GM06990 (cell line): ENCODE data around the gene PDZD2.
"Not testable (repeated sequence)": the region's sequence is repeated elsewhere in the genome, so short reads cannot be mapped to it uniquely, and the experiment has no call there.

ENCODE experiments used
- DNase-seq: peaks from one replicate; pipeline ENCODE4 v3.0.0-alpha.2; 2011; ENCODE audit not compliant: insufficient read length; ENCODE audit errors: extremely low read depth
- H3K27me3 ChIP-seq: replicated peaks from 2 replicates; pipeline ENCODE4 v1.6.0; 2011; ENCODE audit warnings: low read length; ENCODE audit not compliant: control insufficient read depth, insufficient read depth
- H3K36me3 ChIP-seq: 2 replicates; pipeline ENCODE4 v1.5.1; 2011; ENCODE audit warnings: low read length; ENCODE audit not compliant: control insufficient read depth, insufficient read depth
- H3K4me3 ChIP-seq: replicated peaks from 2 replicates; pipeline ENCODE4 v1.5.1; 2011; ENCODE audit warnings: low read depth, mild to moderate bottlenecking, control low read depth, low read length
- TF ChIP-seq, protein P1 (sequence below): IDR thresholded peaks from 2 replicates; pipeline ENCODE4 v1.5.1; 2011; ENCODE audit warnings: low read length, control low read depth, mild to moderate bottlenecking, inconsistent platforms; ENCODE audit not compliant: insufficient read depth, poor library complexity, severe bottlenecking

The PDZD2 gene

DNA sequence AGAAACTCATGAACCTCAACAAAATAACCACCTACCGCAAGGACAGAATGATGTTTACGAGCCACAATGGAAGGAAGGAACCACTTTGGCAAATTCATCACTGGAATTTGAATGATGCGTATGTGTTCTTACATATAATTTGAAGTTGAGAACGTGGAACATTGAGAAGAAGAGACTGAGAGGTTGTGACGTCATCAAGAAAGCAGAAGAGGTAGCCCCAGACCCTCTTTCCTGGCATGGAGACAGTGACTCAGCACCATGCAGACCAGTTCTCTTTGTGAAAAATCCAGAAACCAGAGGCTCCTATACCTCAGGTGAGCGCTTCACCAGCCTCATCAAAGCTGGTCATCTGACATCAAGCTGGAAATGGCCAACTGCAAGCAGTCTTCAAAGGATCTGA, 124.5 kb downstream of the PDZD2 start:
- no peak overlapping the region for H3K4me3 ChIP-seq
- no peak for DNase-seq
- TF ChIP-seq, protein P1, sequence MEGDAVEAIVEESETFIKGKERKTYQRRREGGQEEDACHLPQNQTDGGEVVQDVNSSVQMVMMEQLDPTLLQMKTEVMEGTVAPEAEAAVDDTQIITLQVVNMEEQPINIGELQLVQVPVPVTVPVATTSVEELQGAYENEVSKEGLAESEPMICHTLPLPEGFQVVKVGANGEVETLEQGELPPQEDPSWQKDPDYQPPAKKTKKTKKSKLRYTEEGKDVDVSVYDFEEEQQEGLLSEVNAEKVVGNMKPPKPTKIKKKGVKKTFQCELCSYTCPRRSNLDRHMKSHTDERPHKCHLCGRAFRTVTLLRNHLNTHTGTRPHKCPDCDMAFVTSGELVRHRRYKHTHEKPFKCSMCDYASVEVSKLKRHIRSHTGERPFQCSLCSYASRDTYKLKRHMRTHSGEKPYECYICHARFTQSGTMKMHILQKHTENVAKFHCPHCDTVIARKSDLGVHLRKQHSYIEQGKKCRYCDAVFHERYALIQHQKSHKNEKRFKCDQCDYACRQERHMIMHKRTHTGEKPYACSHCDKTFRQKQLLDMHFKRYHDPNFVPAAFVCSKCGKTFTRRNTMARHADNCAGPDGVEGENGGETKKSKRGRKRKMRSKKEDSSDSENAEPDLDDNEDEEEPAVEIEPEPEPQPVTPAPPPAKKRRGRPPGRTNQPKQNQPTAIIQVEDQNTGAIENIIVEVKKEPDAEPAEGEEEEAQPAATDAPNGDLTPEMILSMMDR = no peak
- H3K27me3 ChIP-seq = no peaks in the 10 kb centered on the region
- H3K36me3 ChIP-seq = no peaks in the 10 kb centered on the region

DNA sequence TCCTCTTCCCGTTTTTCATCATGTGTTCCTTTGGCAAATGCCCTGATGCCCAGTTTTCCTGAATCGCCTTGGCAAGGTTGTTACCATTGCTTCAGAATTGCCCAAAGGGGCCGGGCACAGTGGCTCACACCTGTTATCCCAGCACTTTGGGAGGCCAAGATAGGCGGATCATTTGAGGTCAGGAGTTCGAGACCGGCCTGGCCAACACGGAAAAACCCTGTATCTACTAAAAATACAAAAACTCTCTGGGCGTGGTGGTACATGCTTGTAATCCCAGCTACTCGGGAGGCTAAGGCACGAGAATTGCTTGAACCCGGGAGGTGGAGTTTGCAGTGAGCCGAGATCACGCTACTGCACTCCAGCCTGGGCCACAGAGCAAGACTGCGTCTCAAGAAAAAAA, 125.8 kb downstream of the PDZD2 start:
- not testable (repeated sequence) for H3K27me3 ChIP-seq, DNase-seq, H3K4me3 ChIP-seq, H3K36me3 ChIP-seq

DNA sequence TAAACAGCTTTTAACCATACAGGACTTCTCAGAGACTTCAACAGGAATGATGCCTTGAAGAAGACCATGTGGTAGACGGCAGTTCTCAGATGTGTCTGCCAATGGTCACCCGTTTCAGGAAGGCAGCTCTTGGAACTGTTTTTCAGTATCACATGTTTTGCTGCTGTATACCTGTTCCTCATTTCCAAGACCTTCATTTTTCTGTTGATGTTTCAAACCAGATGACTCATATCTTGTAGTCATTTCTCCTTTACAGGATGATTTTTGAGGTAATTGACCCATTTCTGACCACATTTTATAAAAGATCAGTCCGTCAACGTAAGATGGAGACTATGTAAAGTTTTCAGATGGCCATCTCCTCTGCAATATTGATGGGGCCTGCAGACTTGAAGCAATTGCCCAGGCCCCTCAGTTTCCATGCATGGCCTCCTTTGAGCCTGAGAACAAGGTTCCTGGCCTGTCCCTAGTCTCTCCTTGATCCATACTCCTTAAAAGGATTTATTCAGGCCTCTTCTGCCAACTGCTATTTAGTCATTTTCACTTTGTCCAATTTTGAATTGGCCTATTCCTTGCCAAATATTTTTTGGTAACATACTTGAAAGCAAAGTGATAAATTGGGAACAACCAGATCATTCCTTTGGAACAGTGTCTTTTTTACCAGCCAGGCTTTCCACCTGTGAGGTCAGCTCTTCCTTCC, 128.6 kb downstream of the PDZD2 start:
- TF ChIP-seq, protein P1 = no peak
- peak; percentile 32 for DNase-seq
- Histone ChIP-seq H3K4me3 (no peak overlapping the region), H3K36me3 (no peaks in the 10 kb centered on the region), H3K27me3 (no peaks in the 10 kb centered on the region)

DNA sequence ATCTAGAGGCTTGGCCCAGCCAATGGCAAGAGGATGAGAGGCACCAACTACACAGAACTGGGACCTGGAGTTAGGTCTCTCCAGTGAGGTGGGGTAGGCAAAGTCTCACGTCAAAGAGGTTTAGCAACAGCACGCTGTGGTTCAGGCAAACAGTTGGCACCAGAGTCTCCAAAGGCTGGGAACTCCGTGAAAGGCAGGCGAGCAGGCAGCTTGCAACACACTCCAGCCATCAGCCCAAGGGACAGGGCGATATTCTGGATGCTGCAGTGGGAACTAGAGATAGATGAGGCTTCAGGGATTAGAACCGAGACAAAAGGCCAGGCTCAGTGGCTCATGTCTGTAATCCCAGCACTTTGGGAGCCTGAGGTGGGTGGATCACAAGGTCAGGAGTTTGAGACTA, 129.1 kb downstream of the PDZD2 start:
- Histone ChIP-seq H3K36me3 (no peaks in the 10 kb centered on the region), H3K4me3 (no peak overlapping the region), H3K27me3 (no peaks in the 10 kb centered on the region)
- TF ChIP-seq, protein P1 = no peak
- DNase-seq = no peak

DNA sequence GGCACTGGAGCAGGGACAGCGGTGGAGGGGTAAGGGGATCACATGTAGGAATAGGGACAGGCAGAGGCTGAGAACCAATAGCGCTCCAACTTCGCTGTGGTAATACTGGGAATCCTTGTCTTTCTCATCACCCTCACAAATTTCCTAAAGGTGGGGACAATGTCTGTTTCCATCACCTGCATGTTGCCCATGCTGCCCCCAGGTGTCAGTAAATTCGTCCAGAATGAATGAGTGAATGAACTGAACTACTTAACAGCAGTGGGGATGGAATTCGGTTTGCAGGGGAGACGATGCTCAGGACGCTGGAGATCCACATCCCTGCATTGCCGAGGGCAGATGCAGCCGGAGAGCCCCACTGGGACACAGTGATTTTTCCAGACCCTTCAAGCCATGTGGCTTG, 129.9 kb downstream of the PDZD2 start:
- TF ChIP-seq, protein P1 = peak; percentile 9
- Histone ChIP-seq H3K4me3 (no peak overlapping the region), H3K36me3 (no peaks in the 10 kb centered on the region), H3K27me3 (no peaks in the 10 kb centered on the region)
- no peak for DNase-seq

DNA sequence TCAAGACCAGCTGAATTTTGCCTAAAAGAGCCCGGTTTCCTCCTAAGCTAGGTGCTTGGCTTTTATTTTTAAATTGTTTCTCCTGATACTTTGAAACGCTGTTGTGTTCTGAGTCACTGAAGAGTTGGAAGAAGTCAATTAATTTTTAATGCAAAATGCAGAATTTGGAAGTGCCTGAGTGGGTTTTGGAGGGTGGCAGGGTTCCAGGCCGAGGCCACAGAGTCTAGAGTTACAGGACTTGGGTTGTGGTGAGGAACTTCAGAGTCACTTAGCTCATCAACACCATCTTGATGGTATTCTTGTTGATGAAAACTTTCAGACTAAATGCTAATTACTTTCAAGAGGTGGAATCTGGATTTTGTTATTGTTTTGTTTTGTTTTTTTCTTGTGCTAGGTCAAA, 130.6 kb downstream of the PDZD2 start:
- no peak for DNase-seq
- H3K27me3 ChIP-seq = no peaks in the 10 kb centered on the region

More for the DNA sequence above, 130.6 kb downstream of the PDZD2 start:
- TF ChIP-seq, protein P1 = no peak
- H3K4me3 ChIP-seq = no peak overlapping the region
- no peaks in the 10 kb centered on the region for H3K36me3 ChIP-seq
